Measurements from ENCODE around the gene DNMT3B.

The DNMT3B gene

GRCh38 chr20:32823737-32824588 lies 61.8 kb downstream of the DNMT3B start:
- DNase-seq: no peak

GRCh38 chr20:32828029-32828680 lies 66.0 kb downstream of the DNMT3B start:
- DNase-seq: no peak

GRCh38 chr20:32829311-32830005 lies 67.3 kb downstream of the DNMT3B start:
- no peak for DNase-seq

DNA sequence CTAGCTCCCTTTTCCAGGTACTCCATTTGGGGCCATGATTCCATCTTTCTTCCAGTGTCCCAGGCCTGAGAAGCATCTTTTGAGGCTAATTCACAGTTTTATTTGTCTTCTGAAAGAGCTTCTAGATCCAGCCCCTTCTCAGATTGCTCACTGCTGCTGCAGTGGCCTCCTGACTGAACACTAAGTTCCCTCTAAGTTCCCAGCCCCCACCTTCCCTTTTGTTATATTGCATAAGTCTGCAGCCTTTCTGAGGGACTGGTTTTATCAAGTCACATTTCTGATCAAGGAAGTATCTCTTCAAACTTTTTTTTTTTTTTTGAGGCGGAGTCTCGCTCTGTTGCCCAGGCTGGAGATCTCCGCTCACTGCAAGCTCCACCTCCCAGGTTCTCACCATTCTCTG lies 68.3 kb downstream of the DNMT3B start:
- DNase-seq: no peak

DNA sequence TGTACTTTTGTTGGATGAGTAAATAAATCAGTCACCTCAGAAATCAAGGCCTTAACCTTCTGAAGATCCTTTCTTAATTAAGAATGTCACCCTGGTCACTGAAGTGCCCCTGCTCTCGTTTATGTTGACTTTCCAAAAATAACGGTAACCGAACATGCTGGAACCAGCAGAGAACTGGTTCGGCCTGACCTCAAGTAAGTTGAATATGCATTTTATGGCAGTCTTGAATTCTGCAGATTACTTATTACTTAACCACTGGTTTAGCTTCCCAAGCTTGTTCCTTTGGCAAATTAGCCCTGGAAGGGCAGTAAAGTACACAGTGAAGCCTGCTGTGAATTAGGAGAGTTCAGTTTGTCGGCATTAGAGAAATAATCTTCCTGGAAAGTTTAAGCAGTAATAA lies 69.8 kb downstream of the DNMT3B start:
- DNase-seq: no peak

- DNase-seq: no peak
Observed at GRCh38 chr20:32832664-32833063, 70.5 kb downstream of the DNMT3B start.

DNA sequence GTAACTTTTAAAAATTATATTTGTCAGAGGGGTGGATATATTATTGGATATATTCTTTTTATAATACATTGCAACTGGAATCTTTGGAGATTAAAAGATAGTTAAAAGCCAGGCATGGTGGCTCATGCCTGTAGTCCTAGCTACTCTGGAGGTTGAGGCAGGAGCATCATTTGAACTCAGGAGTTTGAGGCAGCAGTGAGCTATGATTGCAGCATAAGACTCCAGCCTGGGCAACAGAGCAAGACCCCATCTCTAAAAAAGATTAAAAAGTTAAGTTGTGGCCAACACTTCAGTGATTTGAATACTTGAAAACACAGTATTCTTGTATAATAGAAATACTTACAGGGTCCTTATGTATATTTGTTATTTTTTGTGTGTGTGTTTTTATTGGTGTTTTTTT lies 72.8 kb downstream of the DNMT3B start:
- no peak for DNase-seq

- DNase-seq: no peak
Observed at GRCh38 chr20:32837157-32837556, 75.0 kb downstream of the DNMT3B start.

- DNase-seq: no peak
Observed at GRCh38 chr20:32839227-32839981, 77.2 kb downstream of the DNMT3B start.

- no peak for DNase-seq
Observed at GRCh38 chr20:32839982-32840285, 77.7 kb downstream of the DNMT3B start.

- DNase-seq: no peak
Observed at GRCh38 chr20:32841174-32841573, 79.0 kb downstream of the DNMT3B start.

GRCh38 chr20:32841632-32842031 lies 79.4 kb downstream of the DNMT3B start:
- DNase-seq: no peak

GRCh38 chr20:32842688-32843524 lies 80.7 kb downstream of the DNMT3B start:
- no peak for DNase-seq

DNA sequence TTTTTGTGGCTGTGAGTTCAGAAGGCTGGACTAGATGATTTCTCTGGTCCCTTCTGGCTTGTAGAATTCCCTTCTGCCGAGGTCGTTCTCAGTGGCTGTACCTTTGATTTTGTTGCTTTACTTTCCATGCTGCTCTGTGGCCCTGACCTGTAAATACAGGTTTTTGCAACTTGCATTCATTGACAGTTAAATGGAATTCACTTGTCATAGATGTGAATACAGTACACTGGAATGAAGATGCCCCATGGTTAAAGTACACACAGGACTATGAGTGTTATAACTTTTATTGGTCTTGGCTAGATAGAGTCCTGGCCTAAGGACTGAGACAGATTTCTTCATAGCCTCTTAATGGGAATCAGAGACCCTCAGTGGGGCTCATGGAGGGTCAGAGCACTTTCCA lies 83.6 kb downstream of the DNMT3B start:
- DNase-seq: no peak

- DNase-seq: no peak
Observed at GRCh38 chr20:32846852-32847251, 84.7 kb downstream of the DNMT3B start.

DNA sequence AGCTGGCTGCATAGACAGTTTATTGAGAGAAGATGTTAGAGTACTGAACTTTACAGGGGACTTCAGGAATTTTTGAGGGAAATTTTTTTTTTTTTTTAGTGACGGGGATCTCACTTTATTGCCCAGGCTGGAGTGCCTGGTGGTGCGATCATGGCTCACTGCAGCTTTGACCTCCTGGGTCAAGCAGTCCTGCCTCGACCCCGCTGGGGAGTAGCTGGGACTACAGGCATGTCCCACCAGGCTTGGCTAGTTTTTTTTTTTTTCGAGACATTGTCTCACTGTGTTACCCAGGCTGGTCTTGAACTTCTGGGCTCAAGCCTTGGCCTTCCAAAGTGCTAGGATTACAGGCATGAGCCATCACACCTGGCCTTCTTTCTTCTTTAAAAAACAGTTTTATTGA lies 85.8 kb downstream of the DNMT3B start:
- no peak for DNase-seq

DNA sequence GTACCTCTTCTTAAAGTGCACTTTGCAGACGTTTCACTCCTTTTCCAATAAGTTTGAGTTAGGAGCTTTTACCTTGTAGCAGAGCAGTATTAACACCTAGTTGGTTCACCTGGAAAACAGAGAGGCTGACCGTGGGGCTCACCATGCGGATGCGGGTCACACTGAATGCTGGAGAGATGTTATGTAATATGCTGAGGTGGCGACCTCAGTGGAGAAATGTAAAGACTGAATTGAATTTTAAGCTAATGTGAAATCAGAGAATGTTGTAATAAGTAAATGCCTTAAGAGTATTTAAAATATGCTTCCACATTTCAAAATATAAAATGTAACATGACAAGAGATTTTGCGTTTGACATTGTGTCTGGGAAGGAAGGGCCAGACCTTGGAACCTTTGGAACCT lies 86.7 kb downstream of the DNMT3B start:
- DNase-seq: no peak

DNA sequence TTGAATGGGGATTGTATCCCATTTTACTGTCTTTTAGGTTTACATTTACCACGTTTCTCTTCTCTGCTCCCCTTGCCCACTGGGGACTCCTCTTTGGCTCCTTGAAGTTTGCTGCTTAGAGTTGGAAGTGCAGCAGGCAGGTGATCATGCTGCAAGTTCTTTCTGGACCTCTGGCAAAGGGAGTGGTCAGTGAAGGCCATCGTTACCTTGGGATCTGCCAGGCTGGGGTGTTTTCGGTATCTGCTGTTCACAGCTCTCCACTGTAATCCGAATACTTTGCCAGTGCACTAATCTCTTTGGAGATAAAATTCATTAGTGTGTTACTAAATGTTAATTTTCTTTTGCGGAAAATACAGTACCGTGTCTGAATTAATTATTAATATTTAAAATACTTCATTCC lies 87.4 kb downstream of the DNMT3B start:
- DNase-seq: no peak

DNA sequence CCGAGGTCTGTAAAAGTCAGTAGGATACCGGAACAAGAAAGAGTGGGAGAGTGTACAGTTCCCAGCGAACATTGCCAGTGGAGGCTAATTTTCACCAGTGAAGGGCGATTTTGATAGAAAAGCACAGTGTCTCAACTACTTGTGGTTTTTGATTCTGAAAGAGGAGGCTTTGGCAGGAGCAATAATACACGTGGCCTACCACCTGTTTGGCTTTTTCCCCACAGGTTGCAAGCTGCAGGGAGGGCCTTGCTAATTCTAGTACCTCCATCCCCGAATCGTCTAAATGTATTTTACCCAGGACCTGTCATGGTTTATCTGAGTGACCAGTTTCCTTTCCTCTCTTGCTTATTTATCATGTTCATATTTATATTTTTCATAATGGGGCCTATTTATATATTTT lies 93.2 kb downstream of the DNMT3B start:
- no peak for DNase-seq

DNA sequence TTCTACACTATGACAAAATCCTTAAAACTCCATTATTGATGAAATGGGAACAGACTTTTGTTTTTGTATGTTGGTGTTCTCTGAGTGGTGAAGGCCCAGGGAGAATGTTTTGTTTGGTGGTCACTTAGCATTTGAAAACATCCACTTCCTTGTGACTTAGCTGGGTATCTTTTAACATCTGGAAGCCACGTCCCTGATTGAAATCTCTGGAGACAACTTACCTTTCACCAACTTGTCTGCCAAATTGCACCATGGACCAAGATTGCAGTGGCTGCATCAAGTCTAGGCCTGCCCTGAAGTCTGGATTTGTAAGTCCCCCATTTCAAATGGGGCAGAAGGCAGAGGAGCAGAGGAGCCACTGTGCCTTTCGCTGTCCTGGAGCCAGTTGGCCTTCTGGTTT lies 96.0 kb downstream of the DNMT3B start:
- no peak for DNase-seq

All from effector CD8-positive, alpha-beta T cell (primary cell).